ENCODE data around the gene COL12A1. TPM values are rescaled to one million over a fixed set of nuclear protein-coding genes. Genes with fewer than 3 reads are reported as not detected.

COL12A1 gene
- total RNA-seq, 1 donor from 2014 or later: 24.3 TPM

DNA sequence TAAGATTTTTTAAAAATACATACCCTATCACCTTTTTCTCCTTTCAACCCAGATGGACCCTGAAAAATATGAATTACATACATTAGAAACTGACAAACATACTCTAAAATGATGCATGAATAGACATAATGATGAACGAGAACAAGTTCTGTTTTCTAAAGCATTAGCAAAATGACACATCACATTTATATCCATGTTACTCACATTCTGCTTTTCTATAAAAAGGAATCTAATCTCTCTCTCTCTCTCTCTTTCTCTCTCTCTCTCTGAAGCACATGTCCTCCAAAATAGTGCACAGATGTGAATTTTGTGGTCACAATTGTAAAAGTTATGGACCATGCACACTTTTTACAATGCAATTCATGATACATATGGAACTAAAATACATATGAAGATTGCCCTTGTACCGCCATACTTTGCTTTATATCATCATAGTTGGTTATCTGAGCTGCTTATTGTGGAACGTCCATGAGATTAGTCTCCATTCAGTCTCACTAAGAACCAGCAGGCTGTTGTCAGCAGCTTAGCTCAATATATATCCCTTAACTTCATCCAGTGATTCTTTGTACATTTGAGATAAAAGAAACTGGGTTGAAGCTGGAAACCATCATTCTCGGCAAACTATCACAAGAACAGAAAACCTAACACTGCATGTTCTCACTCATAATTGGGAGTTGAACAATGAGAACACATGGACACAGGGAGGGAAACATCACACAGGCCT lies 114.2 kb downstream of the COL12A1 start:
- no peaks in the 10 kb centered on the region for H3K36me3 ChIP-seq (ENCODE audit: control insufficient read depth, insufficient read depth, low read length)
- TF ChIP-seq, protein P1, sequence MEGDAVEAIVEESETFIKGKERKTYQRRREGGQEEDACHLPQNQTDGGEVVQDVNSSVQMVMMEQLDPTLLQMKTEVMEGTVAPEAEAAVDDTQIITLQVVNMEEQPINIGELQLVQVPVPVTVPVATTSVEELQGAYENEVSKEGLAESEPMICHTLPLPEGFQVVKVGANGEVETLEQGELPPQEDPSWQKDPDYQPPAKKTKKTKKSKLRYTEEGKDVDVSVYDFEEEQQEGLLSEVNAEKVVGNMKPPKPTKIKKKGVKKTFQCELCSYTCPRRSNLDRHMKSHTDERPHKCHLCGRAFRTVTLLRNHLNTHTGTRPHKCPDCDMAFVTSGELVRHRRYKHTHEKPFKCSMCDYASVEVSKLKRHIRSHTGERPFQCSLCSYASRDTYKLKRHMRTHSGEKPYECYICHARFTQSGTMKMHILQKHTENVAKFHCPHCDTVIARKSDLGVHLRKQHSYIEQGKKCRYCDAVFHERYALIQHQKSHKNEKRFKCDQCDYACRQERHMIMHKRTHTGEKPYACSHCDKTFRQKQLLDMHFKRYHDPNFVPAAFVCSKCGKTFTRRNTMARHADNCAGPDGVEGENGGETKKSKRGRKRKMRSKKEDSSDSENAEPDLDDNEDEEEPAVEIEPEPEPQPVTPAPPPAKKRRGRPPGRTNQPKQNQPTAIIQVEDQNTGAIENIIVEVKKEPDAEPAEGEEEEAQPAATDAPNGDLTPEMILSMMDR (IDR thresholded peaks at IDR 0.05; ENCODE audit: insufficient read depth, low read length, poor library complexity, severe bottlenecking): no peak
- no peak for DNase-seq (ENCODE audit: low read depth)
- no peaks in the 10 kb centered on the region for H3K27me3 ChIP-seq (ENCODE audit: control insufficient read depth, insufficient read depth, low read length)
- no peak overlapping the region for H3K4me3 ChIP-seq (ENCODE audit: low read depth, low read length)

DNA sequence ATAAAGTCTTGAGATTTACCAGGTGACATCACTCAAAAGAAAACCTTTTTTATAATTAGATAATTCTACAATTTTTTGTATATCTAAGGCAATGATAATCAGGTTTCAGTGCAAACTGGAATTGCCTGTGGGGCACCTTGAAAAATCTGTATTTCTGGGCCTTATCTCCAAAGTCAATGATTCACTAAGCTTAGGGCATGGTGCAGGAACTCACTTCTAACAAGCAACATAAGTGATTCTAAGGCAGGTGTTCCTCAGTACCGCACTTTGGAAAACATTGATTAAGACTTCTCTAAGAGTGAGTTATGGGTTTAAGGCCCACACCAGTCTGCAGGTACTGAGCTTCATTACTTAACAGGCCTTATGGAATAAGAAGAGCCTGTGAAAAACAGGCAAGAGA lies 115.3 kb downstream of the COL12A1 start:
- Histone ChIP-seq H3K36me3 (ENCODE audit: control insufficient read depth, insufficient read depth, low read length) (no peaks in the 10 kb centered on the region), H3K27me3 (ENCODE audit: control insufficient read depth, insufficient read depth, low read length) (no peaks in the 10 kb centered on the region), H3K4me3 (ENCODE audit: low read depth, low read length) (no peak overlapping the region)
- no peak for DNase-seq (ENCODE audit: low read depth)
- TF ChIP-seq, protein P1 (IDR thresholded peaks at IDR 0.05; ENCODE audit: insufficient read depth, low read length, poor library complexity, severe bottlenecking): no peak

DNA sequence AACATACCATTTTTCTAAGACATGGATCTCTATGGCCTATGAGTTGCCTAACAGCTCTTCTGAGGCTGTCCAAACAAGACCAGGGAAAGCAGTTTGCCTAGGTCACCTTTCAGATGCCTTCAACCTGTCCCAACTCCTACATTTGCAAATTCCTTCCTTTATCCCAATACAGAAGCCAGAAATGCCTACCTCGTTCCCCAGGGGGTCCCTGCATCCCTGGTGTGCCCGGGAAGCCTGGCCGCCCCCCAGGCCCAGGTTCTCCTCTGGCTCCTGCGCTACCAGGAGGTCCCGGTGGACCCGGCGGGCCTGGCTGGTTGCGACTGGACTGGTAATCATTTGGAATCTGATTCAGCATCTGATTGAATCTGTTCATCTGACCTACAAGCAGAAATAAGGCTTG lies 115.9 kb downstream of the COL12A1 start:
- DNase-seq (ENCODE audit: low read depth): no peak
- Histone ChIP-seq H3K4me3 (ENCODE audit: low read depth, low read length) (no peak overlapping the region), H3K27me3 (ENCODE audit: control insufficient read depth, insufficient read depth, low read length) (no peaks in the 10 kb centered on the region), H3K36me3 (ENCODE audit: control insufficient read depth, insufficient read depth, low read length) (no peaks in the 10 kb centered on the region)
- TF ChIP-seq, protein P1 (IDR thresholded peaks at IDR 0.05; ENCODE audit: insufficient read depth, low read length, poor library complexity, severe bottlenecking): no peak

DNA sequence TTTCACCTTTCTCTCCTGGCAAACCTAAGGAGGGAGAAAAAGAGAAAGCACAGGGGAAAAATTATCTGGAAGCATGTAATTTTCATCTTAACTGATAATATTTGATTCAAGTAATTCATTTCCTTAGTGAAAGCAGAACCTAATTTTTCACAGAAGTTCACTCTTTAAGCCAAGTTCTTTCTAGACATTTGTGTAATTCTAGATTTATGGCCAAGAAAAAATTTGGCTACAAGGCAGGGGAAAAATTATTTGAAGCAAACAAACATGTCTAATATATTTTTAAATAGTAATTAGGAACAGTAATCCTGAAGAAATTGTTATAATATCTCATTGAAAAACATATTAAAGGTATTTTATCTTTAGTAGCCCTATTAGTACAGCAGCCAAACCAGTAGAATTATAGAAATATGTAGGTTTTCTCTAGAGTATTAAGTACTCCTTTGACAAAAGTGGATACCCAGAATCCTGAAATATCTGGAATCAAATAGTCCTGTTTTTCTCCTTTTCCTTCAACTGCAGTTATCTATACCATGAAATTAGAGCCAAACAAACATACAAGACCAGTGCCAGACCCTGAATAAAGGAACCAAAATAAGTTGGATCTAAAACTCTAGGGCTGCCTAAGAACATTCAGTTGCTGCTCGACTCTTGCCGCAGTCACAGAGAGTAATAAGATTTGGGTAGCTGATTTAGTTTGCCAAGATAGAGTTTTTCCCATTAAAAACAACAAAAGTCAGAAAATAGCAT lies 116.5 kb downstream of the COL12A1 start:
- Histone ChIP-seq H3K36me3 (ENCODE audit: control insufficient read depth, insufficient read depth, low read length) (no peaks in the 10 kb centered on the region), H3K27me3 (ENCODE audit: control insufficient read depth, insufficient read depth, low read length) (no peaks in the 10 kb centered on the region), H3K4me3 (ENCODE audit: low read depth, low read length) (no peak overlapping the region)
- DNase-seq (ENCODE audit: low read depth): no peak
- TF ChIP-seq, protein P1 (IDR thresholded peaks at IDR 0.05; ENCODE audit: insufficient read depth, low read length, poor library complexity, severe bottlenecking): no peak

DNA sequence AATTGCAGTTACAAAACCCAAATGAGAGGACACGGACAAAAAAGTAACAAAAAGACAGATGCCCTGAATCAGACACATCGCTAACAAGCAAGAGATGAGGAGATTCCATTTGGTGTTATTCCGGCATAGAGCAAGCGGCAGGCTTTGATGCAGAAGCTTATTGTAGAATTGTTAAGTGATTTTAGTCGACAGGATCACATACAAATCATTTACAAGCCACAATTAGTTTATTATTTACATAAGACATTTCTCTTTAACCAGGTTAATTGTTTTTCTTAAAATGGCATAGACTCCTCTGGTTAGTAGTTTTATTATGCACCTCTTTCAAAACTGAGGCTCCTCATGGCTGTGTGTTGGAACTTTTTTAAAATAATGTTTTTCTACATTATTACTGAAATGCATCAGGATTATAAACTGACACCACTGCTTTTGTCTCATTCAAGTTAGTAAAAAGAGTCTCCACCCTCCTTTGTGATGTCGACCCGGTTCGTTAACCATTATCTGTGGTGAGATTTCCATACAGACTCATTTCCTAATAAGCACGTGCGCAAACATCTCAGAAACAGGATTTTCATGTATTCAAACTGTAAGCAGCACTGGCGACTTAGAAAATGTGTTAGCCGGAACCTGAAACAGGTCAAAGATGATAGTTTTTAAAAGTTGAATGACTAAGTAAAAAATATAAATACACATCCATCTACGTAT lies 119.8 kb downstream of the COL12A1 start:
- DNase-seq (ENCODE audit: low read depth): no peak

More for the DNA sequence above, 119.8 kb downstream of the COL12A1 start:
- TF ChIP-seq, protein P1 (IDR thresholded peaks at IDR 0.05; ENCODE audit: insufficient read depth, low read length, poor library complexity, severe bottlenecking): no peak
- no peaks in the 10 kb centered on the region for H3K27me3 ChIP-seq (ENCODE audit: control insufficient read depth, insufficient read depth, low read length)
- H3K4me3 ChIP-seq (ENCODE audit: low read depth, low read length): no peak overlapping the region
- no peaks in the 10 kb centered on the region for H3K36me3 ChIP-seq (ENCODE audit: control insufficient read depth, insufficient read depth, low read length)
